Hepatocyte (in vitro differentiated cells): ENCODE measurements around the gene SLC30A4. TPM values are rescaled to one million over a fixed set of nuclear protein-coding genes. Genes with fewer than 3 reads are reported as not detected.
A peak's percentile ranks its signal among the peaks of the same experiment; 100 is the strongest.

ENCODE experiments used
- DNase-seq: peaks from one replicate; pipeline ENCODE4 v3.0.0-alpha.2; 2016; ENCODE audit warnings: low spot score
- H2AFZ ChIP-seq: fragments of 200-600 bp; sonication (generic); 2 replicates; pipeline ENCODE4 v1.6.0; 2016; ENCODE audit warnings: antibody characterized with exemption, mild to moderate bottlenecking
- H3K27ac ChIP-seq: fragments of 200-600 bp; sonication (generic); 2 replicates; pipeline ENCODE4 v1.5.1; 2016; ENCODE audit warnings: mild to moderate bottlenecking
- H3K27me3 ChIP-seq: fragments of 200-600 bp; sonication (generic); 2 replicates; pipeline ENCODE4 v1.6.1; 2016
- H3K36me3 ChIP-seq: fragments of 200-600 bp; sonication (generic); replicated peaks from 2 replicates; pipeline ENCODE4 v1.5.1; 2016; ENCODE audit warnings: low read depth; ENCODE audit not compliant: insufficient read depth
- H3K4me1 ChIP-seq: fragments of 200-600 bp; sonication (generic); 2 replicates; pipeline ENCODE4 v1.5.1; 2016; ENCODE audit warnings: mild to moderate bottlenecking, moderate library complexity; ENCODE audit not compliant: insufficient read depth
- H3K4me2 ChIP-seq: fragments of 200-600 bp; sonication (generic); 2 replicates; pipeline ENCODE4 v1.6.0; 2016
- H3K4me3 ChIP-seq: fragments of 200-600 bp; sonication (generic); 2 replicates; pipeline ENCODE4 v1.5.1; 2016; ENCODE audit warnings: mild to moderate bottlenecking
- H3K79me2 ChIP-seq: fragments of 200-600 bp; sonication (generic); 2 replicates; pipeline ENCODE4 v1.6.0; 2017; ENCODE audit warnings: mild to moderate bottlenecking
- H3K9me2 ChIP-seq: fragments of 200-600 bp; sonication (generic); replicated peaks from 2 replicates; pipeline ENCODE4 v1.6.0; 2017; ENCODE audit warnings: mild to moderate bottlenecking; ENCODE audit not compliant: insufficient read depth
- H3K9me3 ChIP-seq: fragments of 200-600 bp; sonication (generic); 2 replicates; pipeline ENCODE4 v1.5.1; 2016; ENCODE audit warnings: low read depth, mild to moderate bottlenecking
- H4K20me1 ChIP-seq: fragments of 200-600 bp; sonication (generic); 2 replicates; pipeline ENCODE4 v1.6.0; 2016; ENCODE audit warnings: mild to moderate bottlenecking; ENCODE audit not compliant: insufficient read depth, poor library complexity, severe bottlenecking
- CTCF ChIP-seq: fragments of 200-600 bp; sonication (generic); IDR thresholded peaks from 2 replicates; pipeline ENCODE4 v1.5.1; 2016; ENCODE audit warnings: antibody characterized with exemption, mild to moderate bottlenecking; ENCODE audit not compliant: poor library complexity
- EZH2 ChIP-seq: fragments of 200-600 bp; sonication (generic); IDR thresholded peaks from 2 replicates; pipeline ENCODE4 v1.6.1; 2016; ENCODE audit warnings: antibody characterized with exemption, mild to moderate bottlenecking, borderline replicate concordance
- EZH2phosphoT487 ChIP-seq: fragments of 200-600 bp; sonication (generic); IDR thresholded peaks from one replicate; pipeline ENCODE4 v1.6.1; 2018; ENCODE audit warnings: antibody characterized with exemption, mild to moderate bottlenecking, low read depth, moderate library complexity; ENCODE audit not compliant: unreplicated experiment, severe bottlenecking
- WGBS: methylation state at CpG from one replicate; pipeline ENCODE4 v1.1.6; 2016; ENCODE audit warnings: low lambda C conversion rate; ENCODE audit errors: missing lambda C conversion rate; 5-methylcytosine and 5-hydroxymethylcytosine counted together
- polyA plus RNA-seq: library from polyadenylated mRNA; unstranded; fragments of >200 nt; fragmentation: Nextera tagmentation; extraction: Ambion mirVana; gene quantifications from 2 replicates; pipeline ENCODE4 v1.2.1, GENCODE V29; 2016
- total RNA-seq: library from RNA; depleted of rRNA; stranded (reverse); fragments of >200 nt; gene quantifications from 2 replicates; pipeline ENCODE4 v1.2.3, GENCODE V29; 2014

The SLC30A4 gene
- total and polyA plus RNA-seq, 2 experiments from 2014 or later = 2.9 to 4.1 TPM

DNA sequence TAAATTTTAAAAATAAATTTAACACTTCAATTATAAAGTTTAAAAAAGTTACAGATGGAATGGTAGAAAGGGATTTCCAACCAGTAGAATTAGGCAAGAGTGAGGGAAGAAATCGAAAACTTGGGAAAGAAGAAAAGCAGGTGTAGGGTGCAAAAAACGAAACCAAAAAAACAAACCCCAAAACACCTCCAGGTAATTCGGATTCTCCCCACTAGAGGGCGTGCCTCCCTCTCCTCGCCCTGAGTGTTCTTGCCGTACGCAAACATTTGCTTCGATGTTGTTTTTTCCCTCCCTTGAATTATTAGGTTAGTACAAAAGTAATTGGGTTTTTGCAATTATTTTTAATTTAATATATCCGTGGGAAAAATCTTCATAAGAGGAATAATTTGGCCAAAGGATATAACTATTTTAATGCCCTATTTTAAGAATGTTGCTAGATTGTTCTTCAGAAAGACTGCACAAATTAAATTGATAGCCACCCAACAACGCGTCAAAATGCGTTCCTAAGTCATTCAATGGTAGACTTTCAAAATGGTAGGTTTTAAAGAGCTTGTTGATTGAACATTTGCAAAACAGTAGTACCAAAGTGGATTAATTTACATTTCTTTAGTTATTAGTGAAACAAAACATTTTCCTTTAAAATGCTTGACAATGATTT is 63.7 kb downstream of the SLC30A4 start:
- peak overlapping the region; percentile 17 for H3K4me3 ChIP-seq

DNA sequence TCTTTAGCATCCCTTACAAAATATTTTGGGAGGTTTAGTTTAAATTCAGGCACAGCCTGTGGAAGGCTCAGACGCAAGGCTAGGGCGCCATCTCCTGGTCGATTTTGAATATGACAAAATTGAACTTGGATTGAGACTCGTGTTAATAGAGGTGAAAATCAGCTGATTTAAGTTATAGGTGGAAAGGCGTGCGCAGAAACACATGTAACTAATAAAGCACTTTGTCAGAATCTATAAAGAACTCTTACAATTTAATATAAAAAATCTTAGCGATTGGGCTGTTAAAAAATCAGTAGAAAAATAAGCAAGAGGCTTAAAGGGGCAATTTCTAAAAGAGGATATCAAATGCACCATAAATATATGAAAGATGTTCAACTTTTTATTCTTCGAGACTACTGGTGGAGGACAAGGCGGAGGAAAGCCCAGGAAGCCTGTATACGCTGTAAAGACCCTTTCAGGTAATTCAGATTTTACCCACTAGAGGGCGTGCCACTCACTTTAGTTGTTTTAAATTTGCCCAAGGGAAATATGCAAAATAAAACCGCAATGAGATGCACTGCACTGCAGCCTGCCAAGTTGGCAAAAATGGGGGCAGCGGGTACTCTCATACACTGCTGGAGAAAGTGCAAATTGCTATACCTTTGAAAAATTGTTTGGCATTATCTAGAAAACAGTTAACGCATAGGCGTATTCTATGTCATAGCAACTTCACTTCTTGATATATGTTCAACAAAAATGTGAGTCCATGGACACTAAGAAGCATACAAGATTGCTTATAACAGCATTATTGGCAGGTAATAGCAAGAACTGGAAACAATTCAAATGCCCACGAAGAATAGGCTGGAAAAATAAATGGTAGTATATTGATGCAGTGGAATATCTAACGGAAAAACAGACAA is 64.7 kb downstream of the SLC30A4 start:
- H3K4me3 ChIP-seq = peak overlapping the region; percentile 35
- H3K27ac ChIP-seq = peak overlapping the region; percentile 77
- peaks cover 13% of the 10 kb centered on the region for H3K4me1 ChIP-seq
- H2AFZ ChIP-seq = peak overlapping the region; percentile 95
- no peaks in the 10 kb centered on the region for H3K79me2 ChIP-seq
- TF ChIP-seq EZH2 (no peak), CTCF (peak; percentile 63)
- no peaks in the 10 kb centered on the region for H3K9me2 ChIP-seq
- H3K4me2 ChIP-seq = peak overlapping the region; percentile 88
- H3K9me3 ChIP-seq = no peaks in the 10 kb centered on the region
- H4K20me1 ChIP-seq = no peaks in the 10 kb centered on the region
- 13% methylated on average over 17 of the region's 17 CpGs for WGBS
- DNase-seq = peak; percentile 91
- no peaks in the 10 kb centered on the region for H3K36me3 ChIP-seq
- no peaks in the 10 kb centered on the region for H3K27me3 ChIP-seq

More for the DNA sequence above, 63.7 kb downstream of the SLC30A4 start:
- H3K4me1 ChIP-seq = peaks cover 13% of the 10 kb centered on the region
- peak overlapping the region; percentile 9 for H2AFZ ChIP-seq
- H3K27me3 ChIP-seq = no peaks in the 10 kb centered on the region
- H3K4me2 ChIP-seq = peak overlapping the region; percentile 88
- H3K36me3 ChIP-seq = no peaks in the 10 kb centered on the region
- DNase-seq = peak; percentile 70
- no peaks in the 10 kb centered on the region for H3K9me3 ChIP-seq
- H3K79me2 ChIP-seq = no peaks in the 10 kb centered on the region
- no peaks in the 10 kb centered on the region for H4K20me1 ChIP-seq
- no peak overlapping the region for H3K27ac ChIP-seq
- WGBS = 4% methylated on average over 12 of the region's 12 CpGs
- no peaks in the 10 kb centered on the region for H3K9me2 ChIP-seq
- TF ChIP-seq EZH2 (no peak), CTCF (peak; percentile 92)

- Histone ChIP-seq H3K4me1 (peaks cover 13% of the 10 kb centered on the region), H3K9me3 (no peaks in the 10 kb centered on the region), H2AFZ (peak overlapping the region; percentile 17), H3K79me2 (no peaks in the 10 kb centered on the region), H3K4me3 (no peak overlapping the region), H3K36me3 (no peaks in the 10 kb centered on the region), H3K9me2 (no peaks in the 10 kb centered on the region), H3K27ac (peak overlapping the region; percentile 86), H3K27me3 (no peaks in the 10 kb centered on the region), H4K20me1 (no peaks in the 10 kb centered on the region), H3K4me2 (no peak overlapping the region)
- DNase-seq = no peak
- 35% methylated on average over 5 of the region's 5 CpGs for WGBS
- TF ChIP-seq CTCF (no peak), EZH2 (no peak), EZH2phosphoT487 (no peak)
Measured at GRCh38 chr15:45457220-45457619, 65.3 kb downstream of the SLC30A4 start.
